Central memory CD8-positive, alpha-beta T cell (primary cell): ENCODE measurements around the gene FADD.

Source experiments
- ATAC-seq: fragments of 150-1000 bp; cut with Tn5 transposase; replicated peaks from 2 replicates; pipeline ENCODE4 v1.10.0; 2022; ENCODE audit warnings: mild to moderate bottlenecking, moderate FRiP score, moderate number of reproducible peaks; ENCODE audit not compliant: poor library complexity, severe bottlenecking; ENCODE audit errors: extremely low read depth
- DNase-seq, 2 donors: peaks; one replicate each; pipeline ENCODE4 v3.0.0; 2021; ENCODE audit warnings: low spot score in 2 of 2
- H3K27ac Mint-ChIP-seq: one replicate; pipeline ENCODE4 v1.8.0; 2022; ENCODE audit warnings: low read depth, mild to moderate bottlenecking, moderate library complexity, mixed read lengths
- H3K27me3 Mint-ChIP-seq: one replicate; pipeline ENCODE4 v1.8.0; 2022; ENCODE audit warnings: mixed read lengths
- H3K36me3 Mint-ChIP-seq: one replicate; pipeline ENCODE4 v1.8.0; 2022; ENCODE audit warnings: mild to moderate bottlenecking, moderate library complexity, mixed read lengths; ENCODE audit not compliant: insufficient read depth
- H3K4me1 Mint-ChIP-seq: one replicate; pipeline ENCODE4 v1.8.0; 2022; ENCODE audit warnings: mixed read lengths
- H3K4me3 Mint-ChIP-seq: one replicate; pipeline ENCODE4 v1.8.0; 2022; ENCODE audit warnings: mild to moderate bottlenecking, moderate library complexity, mixed read lengths
- H3K9me3 Mint-ChIP-seq: one replicate; pipeline ENCODE4 v1.8.0; 2022; ENCODE audit warnings: mixed read lengths

Gene FADD

GRCh38 chr11:70252844-70253243 is 49.7 kb downstream of the FADD start:
- H3K27me3 Mint-ChIP-seq: no peaks in the 10 kb centered on the region
- ATAC-seq (peak; percentile 88), DNase-seq (no peak)
- H3K4me3 Mint-ChIP-seq: no peak overlapping the region
- peaks cover 11% of the 10 kb centered on the region for H3K4me1 Mint-ChIP-seq
- H3K36me3 Mint-ChIP-seq: peaks cover 1% of the 10 kb centered on the region
- H3K27ac Mint-ChIP-seq: no peak overlapping the region
- no peaks in the 10 kb centered on the region for H3K9me3 Mint-ChIP-seq

GRCh38 chr11:70255477-70256116 is 52.5 kb downstream of the FADD start:
- Mint-ChIP-seq H3K4me3 (no peak overlapping the region), H3K9me3 (no peaks in the 10 kb centered on the region), H3K27me3 (no peaks in the 10 kb centered on the region), H3K4me1 (peaks cover 11% of the 10 kb centered on the region), H3K27ac (no peak overlapping the region), H3K36me3 (peaks cover 1% of the 10 kb centered on the region)
- ATAC-seq (no peak), DNase-seq (no peak)
